HG03280 (cell line): Measurements from ENCODE around the gene NECAP2.
A peak's percentile ranks its signal among the peaks of the same experiment; 100 is the strongest.
"Not testable (repeated sequence)": the region's sequence is repeated elsewhere in the genome, so short reads cannot be mapped to it uniquely, and the experiment has no call there.

Experiments used
- ATAC-seq: cut with Tn5 transposase; IDR thresholded peaks from one replicate; pipeline ENCODE4 v1.9.1; 2021; ENCODE audit warnings: mild to moderate bottlenecking, moderate library complexity; ENCODE audit not compliant: unreplicated experiment

NECAP2 gene

DNA sequence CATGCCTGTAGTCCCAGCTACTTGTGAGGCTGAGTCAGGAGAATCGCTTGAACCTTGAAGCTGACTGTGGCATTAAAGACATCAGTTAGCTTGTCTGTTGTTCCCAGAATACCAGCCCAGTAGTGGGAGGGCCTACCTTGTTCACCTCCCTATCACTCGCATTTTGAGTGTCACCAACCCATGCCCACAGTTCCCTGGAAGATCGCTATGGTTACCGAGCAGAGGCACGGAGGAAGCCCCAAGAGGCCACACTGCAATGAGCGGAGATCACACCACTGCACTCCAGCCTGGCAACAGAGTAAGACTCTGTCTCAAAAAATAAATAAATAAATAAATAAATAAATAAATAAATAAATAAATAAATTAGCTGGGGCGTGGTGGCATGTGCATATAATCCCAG, 52.4 kb downstream of the NECAP2 start:
- not testable (repeated sequence) for ATAC-seq

DNA sequence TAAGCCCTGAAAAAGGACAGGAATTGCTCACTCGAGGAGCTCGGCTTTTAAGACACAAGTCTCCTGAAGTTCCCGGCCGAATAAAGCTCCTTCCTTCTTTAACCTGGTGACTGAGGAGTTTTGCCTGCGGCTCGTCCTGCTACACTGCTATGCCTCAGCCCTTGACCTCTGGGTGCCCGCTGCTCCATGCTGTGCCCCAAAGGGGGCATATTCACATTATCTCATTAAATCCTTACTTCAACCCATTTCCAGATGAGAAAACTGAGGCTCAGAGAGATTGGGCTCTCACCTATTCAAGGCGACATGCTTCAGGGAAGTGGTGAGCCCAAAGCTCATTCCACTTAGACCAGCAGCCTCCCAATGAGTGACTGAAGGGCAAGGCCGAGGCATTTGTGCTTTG, 53.2 kb downstream of the NECAP2 start:
- ATAC-seq, result not testable (repeated sequence)

DNA sequence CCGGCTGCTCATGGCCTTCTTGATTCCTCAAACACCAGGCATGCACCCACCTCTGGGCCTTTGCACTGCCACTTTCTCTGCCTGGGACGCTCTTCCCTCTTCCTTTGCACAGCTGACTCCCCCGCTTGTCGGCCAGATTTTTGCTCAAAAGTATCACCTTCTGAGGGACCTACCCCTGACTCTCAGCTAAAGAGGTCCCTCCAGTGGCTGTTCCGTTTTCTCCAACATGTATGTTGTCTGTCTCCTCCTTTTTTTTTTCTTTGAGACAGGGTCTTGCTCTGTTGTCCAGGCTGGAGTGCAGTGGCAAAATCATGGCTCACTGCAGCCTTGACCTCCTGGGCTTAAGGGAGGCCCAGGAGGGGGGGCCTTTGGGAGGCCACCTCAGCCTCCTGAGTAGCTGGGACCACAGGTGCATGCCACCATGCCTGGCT, 57.0 kb downstream of the NECAP2 start:
- ATAC-seq, result not testable (repeated sequence)

DNA sequence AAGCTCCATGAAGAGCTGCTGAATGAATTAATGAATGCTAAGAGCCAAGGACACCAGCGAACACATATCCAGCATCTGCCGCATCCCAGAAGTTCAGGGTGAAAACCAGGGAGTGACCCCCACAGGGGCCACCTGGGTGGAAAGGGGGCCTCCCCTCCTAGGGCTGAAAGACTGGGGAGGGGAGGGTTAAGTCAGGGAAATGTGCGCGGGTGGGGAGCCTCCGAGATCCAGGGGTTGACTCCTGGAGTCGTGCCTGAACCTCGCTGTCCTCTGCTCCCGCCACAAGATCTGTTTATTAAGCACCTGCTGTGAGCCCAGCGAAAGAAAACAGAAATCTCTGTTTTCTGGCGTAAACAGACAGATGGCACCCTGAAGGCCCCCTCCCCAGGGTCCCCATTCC, 57.5 kb downstream of the NECAP2 start:
- not testable (repeated sequence) for ATAC-seq

DNA sequence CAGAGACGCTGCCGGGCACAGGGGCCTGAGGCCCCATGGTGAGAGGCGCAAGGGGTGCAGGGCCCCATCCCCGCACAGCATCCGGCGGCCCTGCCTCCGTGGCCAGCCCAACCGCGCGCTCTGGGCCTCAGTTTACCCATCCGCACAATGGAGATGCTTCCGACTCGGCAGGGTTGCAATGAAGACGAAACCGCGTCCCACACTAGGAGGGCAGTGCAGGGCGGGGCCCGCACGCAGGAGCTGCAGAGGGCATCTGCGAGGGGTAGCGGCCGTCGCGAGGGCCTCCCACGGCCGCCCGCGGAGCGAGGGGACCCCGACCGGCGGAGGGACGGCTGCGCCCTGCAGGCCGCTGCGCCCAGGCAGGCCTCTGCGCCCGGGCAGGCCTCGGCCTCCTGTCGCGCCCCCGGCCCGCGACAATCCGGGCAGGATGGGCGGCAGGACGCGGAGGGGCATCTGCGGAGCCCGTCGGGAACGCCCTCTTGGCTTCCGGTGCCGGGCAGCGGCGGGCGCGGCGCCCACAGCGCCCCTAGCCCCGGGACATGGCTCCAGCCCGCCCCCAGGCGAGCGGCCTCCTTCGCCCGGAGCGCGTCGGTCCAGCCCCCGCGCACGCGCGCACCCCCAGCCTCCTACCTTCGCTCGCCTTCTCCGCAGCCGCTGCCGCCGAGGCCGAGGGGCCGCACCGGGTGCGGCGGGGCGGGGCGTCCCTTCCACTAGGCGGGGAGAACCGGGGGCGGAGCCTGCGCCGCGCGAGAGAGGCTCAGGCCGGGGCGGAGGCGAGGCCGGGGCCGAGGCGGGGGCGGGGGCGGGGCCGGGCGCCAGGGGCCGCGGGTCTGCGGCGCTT, 58.3 kb downstream of the NECAP2 start:
- peak; percentile 84 for ATAC-seq

DNA sequence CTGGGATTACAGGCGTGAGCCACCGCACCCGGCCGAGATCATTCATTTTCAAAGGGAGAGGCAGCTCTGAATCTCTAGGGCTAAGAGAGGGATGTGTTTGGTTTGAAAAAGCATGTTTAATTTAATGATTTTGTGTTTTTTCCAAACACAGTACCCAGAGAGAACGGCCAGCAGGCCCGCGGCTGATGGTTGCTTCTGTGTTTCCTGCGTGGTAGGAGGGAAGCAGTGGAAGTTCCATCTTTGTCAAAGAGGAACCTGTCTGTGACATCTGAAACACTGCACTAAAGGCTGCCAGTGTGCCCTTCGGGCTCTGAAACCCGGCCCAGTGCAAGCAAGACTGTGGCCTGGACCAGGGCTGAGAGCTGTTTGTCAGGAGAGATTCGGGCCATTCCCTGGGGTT, 59.9 kb downstream of the NECAP2 start:
- ATAC-seq, result not testable (repeated sequence)

DNA sequence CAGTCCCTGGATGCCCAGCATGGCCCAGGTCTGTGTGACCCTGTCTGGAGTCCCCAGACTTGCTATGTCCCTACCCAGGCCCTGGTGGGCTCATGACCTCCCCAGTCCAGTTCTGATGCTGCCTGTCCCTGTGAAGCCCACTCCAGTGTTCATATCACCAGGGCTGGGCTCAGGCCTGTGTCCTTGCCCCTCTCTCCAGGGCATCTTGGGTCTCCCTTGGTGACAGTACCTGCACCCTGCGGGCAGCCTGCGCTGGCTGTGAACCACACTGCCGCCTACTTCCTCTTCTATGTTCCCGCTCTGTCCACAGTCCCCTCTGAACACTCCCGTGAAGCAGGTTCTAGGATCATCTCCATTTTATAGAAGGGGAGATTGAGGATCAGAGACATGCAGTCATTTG, 60.5 kb downstream of the NECAP2 start:
- not testable (repeated sequence) for ATAC-seq

DNA sequence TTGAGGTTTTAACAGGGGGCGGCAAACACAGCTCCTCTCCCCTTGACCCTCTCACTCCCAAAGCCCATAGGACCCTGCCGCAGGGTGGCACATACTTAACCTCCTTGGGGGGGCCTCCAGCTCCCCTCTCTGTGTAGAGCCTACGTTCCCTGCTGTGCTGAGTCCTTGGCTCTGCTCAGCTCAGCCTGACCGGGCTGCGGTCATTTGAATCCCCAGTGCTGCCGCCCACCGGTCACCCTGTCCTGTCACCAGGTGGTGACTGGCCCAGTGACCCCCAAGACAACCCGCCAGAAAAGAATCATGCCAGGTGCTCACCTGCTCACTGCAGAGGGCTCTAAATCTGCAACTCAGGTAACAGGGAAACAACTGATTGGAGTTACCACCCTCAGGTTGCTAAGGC, 60.9 kb downstream of the NECAP2 start:
- not testable (repeated sequence) for ATAC-seq

DNA sequence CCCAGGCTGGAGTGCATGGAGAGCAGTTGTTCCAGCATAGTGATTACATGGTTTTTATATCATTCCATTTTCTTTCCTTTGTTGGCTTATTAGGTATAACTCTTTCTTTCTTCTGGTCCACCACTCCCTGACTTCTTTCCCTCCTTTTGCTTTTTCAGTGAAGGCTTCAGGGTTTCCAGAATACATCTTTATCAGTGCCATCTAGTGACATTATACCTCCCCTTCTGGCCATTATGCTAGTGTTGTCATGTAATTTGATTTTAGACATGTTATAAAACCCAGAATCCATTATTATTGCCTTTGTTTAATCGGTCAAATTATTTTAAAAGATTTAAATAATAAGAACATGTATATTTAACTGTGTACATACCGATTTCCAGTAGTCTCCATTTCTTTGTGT, 63.0 kb downstream of the NECAP2 start:
- ATAC-seq, result no peak

DNA sequence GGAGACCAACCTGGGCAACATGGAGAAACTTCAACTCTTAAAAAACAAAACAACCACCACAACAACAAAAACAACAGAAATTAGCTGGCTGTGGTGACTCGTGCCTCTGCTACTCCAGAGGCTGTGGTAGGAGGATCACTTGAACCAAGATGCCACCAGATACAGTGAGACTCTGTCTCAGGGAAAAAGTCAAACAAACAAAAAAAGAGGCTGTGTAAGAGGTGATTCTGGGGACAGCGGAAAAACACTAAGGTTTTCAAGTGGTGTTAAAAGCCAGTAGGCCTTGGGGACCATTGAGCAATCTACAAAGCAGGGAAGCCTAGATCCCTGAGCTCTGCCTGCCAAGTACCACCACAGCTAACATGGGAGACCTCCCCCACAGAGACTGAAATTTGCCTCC, 65.3 kb downstream of the NECAP2 start:
- ATAC-seq, result not testable (repeated sequence)

DNA sequence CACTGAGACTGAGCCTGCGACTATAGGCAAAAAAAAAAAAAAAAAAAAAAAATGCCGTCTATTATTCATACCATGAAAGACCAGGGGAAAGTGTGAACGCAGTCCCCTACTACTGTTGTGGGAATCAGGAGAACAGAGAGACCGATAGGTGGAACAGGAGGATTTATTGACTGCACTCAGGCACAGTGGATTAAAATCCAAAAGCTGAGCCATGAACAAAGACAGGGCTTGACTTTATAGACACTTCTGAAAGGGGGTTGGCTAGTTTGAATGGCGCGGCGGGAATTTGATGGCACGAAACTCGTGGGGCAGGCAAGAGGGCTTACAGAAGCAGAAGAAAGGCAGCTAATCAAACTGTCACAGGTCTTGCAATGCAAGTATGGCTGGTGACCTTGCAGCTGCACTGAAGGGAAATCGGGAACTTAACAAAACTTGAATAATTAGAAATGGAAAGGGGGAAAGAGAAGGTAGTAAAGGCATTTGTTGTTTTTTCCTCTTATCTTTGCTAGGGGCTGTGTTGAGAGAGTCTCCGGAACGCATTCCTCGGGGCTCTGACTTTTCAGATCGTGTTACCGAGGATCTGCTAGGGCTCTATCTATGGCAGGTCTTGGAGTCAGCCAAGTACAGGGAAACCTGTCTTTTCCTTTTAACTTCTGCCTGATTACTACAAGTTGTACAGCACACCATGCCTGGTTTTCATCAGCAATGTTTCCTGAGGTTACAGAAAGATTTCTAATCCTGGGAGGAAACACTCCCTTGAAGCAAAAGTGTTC, 66.0 kb downstream of the NECAP2 start:
- not testable (repeated sequence) for ATAC-seq

DNA sequence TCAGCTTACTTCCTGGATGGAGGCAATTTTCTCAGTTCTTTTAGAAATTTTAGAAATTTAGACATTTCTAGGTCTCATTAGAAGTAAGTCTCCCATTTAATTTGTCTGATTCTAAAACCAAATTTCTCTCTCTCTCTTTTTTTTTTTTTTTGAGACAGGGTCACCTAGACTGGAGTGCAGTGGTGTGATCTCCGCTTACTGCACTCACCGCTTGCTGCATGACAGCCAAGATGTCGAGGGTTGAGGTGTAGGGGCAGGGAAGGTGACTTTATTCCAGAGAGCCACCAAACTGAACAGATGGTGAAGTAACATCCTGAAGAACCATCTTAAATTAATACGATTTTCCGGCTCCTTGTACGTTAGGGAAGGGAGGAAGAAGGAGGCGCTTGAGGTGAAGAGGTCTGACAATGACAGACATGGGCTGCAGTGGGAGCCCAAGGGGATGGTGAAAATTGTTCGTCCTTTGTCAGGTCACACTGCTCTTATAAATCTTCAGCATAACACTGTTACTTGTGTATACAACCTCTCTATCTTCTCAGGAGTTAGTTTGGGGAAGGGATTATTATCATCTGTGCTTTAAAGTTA, 68.4 kb downstream of the NECAP2 start:
- not testable (repeated sequence) for ATAC-seq
